Ovary (tissue), 3 donors: ENCODE measurements around the gene HDAC1.

ENCODE experiments used
- POLR2A ChIP-seq: fragments of 450-650 bp; IDR thresholded peaks from one replicate; pipeline ENCODE4 v1.6.1; 2017; ENCODE audit warnings: antibody characterized with exemption, mild to moderate bottlenecking, moderate library complexity
- TF ChIP-seq, protein P1 (sequence below), 3 donors: fragments of 450-650 bp in 2 of 3; fragments of 200-600 bp in 1 of 3; IDR thresholded peaks; one replicate each; pipeline versions ENCODE4 v1.5.1 to v1.8.0; 2016 to 2022; ENCODE audit warnings: antibody characterized with exemption in 3 of 3, mild to moderate bottlenecking in 1 of 3
- donor health status: DM: no; HTN: no; CAD: no.

DNA sequence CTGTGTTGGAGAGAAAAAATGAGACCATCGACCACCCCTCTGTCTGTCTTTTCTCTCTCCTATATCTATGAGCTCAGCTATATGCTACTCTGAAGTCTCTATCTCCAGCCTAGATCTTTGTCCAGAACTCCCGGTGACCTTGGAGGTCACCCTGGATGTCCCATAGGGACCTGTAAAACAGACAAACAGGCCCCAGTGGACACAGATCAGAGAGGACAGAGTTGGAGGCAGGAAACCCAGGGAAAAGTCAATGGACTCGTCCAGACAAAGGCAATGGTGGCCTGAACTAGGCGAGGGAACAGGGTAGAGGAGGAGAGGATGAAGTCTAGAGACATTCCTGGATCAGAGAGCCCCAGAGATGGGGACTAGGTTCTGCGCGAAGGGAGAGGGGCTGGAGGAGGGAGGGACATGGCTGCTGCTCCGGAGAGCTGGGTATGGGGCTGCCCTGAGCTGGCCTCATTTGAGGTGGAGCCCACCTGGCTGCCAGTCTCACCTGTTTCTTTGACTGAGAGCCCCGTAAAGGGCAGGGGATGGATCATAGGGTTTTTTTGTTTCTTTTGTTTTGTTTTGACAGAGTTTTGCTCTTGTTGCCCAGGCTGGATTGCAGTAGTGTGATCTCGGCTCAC is 54.8 kb downstream of the HDAC1 start:
- TF ChIP-seq POLR2A: no peak
- TF ChIP-seq, protein P1, sequence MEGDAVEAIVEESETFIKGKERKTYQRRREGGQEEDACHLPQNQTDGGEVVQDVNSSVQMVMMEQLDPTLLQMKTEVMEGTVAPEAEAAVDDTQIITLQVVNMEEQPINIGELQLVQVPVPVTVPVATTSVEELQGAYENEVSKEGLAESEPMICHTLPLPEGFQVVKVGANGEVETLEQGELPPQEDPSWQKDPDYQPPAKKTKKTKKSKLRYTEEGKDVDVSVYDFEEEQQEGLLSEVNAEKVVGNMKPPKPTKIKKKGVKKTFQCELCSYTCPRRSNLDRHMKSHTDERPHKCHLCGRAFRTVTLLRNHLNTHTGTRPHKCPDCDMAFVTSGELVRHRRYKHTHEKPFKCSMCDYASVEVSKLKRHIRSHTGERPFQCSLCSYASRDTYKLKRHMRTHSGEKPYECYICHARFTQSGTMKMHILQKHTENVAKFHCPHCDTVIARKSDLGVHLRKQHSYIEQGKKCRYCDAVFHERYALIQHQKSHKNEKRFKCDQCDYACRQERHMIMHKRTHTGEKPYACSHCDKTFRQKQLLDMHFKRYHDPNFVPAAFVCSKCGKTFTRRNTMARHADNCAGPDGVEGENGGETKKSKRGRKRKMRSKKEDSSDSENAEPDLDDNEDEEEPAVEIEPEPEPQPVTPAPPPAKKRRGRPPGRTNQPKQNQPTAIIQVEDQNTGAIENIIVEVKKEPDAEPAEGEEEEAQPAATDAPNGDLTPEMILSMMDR (IDR thresholded peaks at IDR 0.05): no peak
